NT2/D1 (cell line): ENCODE results near the gene PCED1B.

Experiments used
- DNase-seq: peaks from one replicate; pipeline ENCODE4 v3.0.0-alpha.2; 2011; ENCODE audit warnings: low read depth, low spot score
- H3K27me3 ChIP-seq: 2 replicates; pipeline ENCODE4 v1.6.0; 2011; ENCODE audit warnings: mild to moderate bottlenecking; ENCODE audit not compliant: insufficient read length, insufficient read depth
- H3K36me3 ChIP-seq: 2 replicates; pipeline ENCODE4 v1.6.1; 2011; ENCODE audit warnings: mild to moderate bottlenecking, low read length, mixed read lengths; ENCODE audit not compliant: insufficient read depth, insufficient read length
- H3K4me1 ChIP-seq: 2 replicates; pipeline ENCODE4 v1.5.1; 2011; ENCODE audit not compliant: insufficient read depth, insufficient read length
- H3K4me3 ChIP-seq: 2 replicates; pipeline ENCODE4 v1.5.1; 2011; ENCODE audit warnings: low read depth; ENCODE audit not compliant: insufficient read length
- H3K9ac ChIP-seq: 2 replicates; pipeline ENCODE4 v1.6.0; 2011; ENCODE audit warnings: low read depth; ENCODE audit not compliant: insufficient read length
- H3K9me3 ChIP-seq: 2 replicates; pipeline ENCODE4 v1.5.1; 2011; ENCODE audit warnings: mild to moderate bottlenecking, low read length; ENCODE audit not compliant: insufficient read depth
- SUZ12 ChIP-seq: IDR thresholded peaks from 2 replicates; pipeline ENCODE4 v1.6.1; 2011; ENCODE audit not compliant: insufficient read length, insufficient read depth; ENCODE audit errors: extremely low read depth
- YY1 ChIP-seq: IDR thresholded peaks from 2 replicates; pipeline ENCODE4 v1.6.1; 2011; ENCODE audit not compliant: insufficient read length, insufficient read depth
- ZNF274 ChIP-seq: IDR thresholded peaks from 2 replicates; pipeline ENCODE4 v1.6.1; 2011; ENCODE audit warnings: mild to moderate bottlenecking, low read depth, low read length

PCED1B gene

DNA sequence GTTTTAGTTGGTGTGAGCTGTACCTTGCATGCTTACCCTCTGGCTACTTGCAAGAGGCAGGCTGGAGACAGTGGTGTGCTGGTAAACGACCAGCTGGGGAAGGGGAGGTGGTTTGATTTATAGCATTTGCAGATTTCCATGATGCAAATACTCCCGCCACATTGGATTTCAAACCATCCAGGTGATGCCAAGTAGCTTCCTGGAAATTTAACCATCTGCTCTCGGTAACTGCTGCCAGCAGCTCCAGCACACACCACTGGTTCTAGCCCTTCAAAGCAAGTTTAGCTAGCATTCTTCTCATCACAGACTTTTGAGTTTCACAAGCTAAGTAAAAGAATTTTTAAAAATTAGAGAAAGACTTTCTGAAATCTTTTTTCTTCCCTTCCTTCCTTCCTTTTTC lies 104.8 kb downstream of the PCED1B start:
- no peak for DNase-seq
- Histone ChIP-seq H3K9ac (no peak overlapping the region), H3K36me3 (no peaks in the 10 kb centered on the region), H3K4me3 (no peak overlapping the region), H3K4me1 (no peaks in the 10 kb centered on the region), H3K27me3 (no peaks in the 10 kb centered on the region), H3K9me3 (no peaks in the 10 kb centered on the region)
- TF ChIP-seq SUZ12 (no peak), YY1 (no peak), ZNF274 (no peak)

DNA sequence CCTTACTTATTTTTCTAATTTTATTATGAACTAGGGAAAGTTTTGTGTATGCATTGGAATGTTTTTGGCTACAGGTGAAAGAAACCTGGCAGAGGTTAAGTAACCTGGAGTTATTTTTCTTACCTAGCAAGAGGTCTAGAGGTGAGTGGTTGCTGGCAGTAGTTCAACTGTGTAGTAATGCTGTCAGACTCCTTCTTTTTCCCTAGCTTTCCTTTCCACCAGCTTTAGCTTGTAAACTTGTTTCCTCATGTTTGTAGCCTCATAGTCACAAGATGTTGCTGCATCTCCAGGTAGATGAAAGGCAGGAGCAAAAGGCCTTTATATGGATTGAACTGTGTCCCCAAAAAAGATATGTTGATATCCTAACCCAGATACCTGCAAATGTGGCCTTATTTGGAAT lies 105.4 kb downstream of the PCED1B start:
- Histone ChIP-seq H3K27me3 (no peaks in the 10 kb centered on the region), H3K9ac (no peak overlapping the region), H3K4me3 (no peak overlapping the region), H3K9me3 (no peaks in the 10 kb centered on the region), H3K4me1 (no peaks in the 10 kb centered on the region), H3K36me3 (no peaks in the 10 kb centered on the region)
- no peak for TF ChIP-seq YY1
- no peak for TF ChIP-seq SUZ12
- TF ChIP-seq ZNF274: no peak
- no peak for DNase-seq

DNA sequence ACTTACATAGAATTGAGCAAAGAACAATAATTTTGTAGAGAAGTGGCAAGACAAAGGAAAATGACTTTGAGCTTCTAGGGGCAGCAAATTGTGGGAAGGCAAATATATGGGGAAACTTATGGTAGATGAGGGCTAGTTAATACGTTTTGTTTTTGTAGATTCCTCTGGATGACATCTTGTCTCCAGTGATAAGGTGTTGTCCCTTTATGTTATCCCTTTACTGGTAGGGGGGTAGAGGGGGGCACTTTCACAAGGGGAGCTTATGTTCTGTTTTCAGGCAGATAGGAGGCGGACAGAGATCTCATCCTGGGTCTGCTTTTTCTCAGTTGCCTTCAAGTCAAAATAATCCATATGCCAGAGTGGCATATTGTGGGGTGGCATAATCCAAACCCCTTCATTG lies 106.8 kb downstream of the PCED1B start:
- TF ChIP-seq SUZ12: no peak
- no peak for TF ChIP-seq ZNF274
- no peak for TF ChIP-seq YY1
- H3K36me3 ChIP-seq: no peaks in the 10 kb centered on the region
- no peaks in the 10 kb centered on the region for H3K4me1 ChIP-seq

DNA sequence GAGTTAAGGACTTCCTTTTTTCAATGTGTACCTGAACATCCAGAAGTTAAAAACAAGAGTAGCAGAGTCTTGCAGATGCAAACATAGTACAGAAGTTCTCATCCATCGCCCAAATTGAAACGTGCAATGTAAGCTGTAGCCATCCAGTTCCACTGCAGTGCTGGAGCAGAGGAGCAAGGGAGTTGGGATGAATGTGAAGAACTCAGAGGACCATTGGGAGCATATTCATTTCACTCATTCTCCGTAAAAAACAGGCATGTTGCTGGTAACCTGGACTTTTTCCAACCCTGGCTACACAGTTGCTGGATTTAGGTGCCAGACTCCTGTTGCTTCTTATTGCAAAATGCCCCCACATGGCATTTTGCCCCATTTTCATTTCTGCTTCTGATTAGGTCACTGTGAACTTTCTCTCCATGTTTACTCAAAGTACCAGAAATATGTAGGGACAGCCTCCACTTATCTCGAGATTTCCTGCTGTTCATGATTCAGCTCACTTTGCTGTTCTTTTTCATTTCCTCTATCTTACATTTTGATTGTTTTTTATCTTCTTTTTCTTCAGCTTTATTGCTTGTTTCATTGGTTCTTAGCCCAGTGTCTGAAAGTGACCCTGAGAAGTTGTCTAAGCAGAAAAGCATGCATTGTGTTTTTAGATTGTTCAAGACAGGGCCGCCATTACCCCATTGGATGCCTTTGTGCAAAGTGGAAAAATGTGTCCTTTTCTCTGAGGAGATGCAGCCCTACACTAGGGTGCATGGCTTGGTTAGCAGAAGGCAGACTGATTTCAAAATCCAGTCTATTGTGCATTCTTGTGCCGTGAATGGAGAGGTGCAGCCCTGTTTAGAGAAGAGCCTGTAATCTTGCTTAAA lies 109.4 kb downstream of the PCED1B start:
- H3K9me3 ChIP-seq: no peaks in the 10 kb centered on the region
- no peak for TF ChIP-seq ZNF274
- no peak for TF ChIP-seq YY1
- no peak for TF ChIP-seq SUZ12
- no peak for DNase-seq
- peaks cover 3% of the 10 kb centered on the region for H3K4me1 ChIP-seq
- H3K27me3 ChIP-seq: no peaks in the 10 kb centered on the region
- H3K36me3 ChIP-seq: no peaks in the 10 kb centered on the region
- H3K4me3 ChIP-seq: no peak overlapping the region
- no peak overlapping the region for H3K9ac ChIP-seq

More for the DNA sequence above, 106.8 kb downstream of the PCED1B start:
- no peak for DNase-seq
- Histone ChIP-seq H3K9me3 (no peaks in the 10 kb centered on the region), H3K9ac (no peak overlapping the region), H3K27me3 (no peaks in the 10 kb centered on the region), H3K4me3 (no peak overlapping the region)

DNA sequence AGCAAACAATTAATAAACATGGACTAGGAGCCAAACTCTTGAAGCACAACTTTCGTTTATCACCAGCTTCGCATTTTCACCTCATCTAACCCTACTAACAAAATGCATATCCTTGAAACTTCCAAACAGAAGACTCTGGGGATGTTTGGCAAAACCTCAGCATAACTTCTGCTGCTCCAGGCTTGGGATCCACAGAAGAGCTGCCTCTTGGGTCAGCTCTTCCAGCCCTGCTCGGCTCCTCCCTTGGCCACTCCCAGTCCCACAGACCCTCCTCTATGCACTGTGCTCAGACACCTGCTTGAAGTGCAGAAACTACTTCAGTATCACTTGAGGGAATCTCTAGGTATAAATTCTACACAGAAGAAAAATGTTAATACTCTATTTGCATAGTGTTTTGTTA lies 110.3 kb downstream of the PCED1B start:
- H3K36me3 ChIP-seq: no peaks in the 10 kb centered on the region
- H3K4me1 ChIP-seq: peaks cover 5% of the 10 kb centered on the region
- no peaks in the 10 kb centered on the region for H3K27me3 ChIP-seq
- H3K4me3 ChIP-seq: no peak overlapping the region
- TF ChIP-seq YY1 (no peak), SUZ12 (no peak), ZNF274 (no peak)
- DNase-seq: peak; percentile 18
- H3K9ac ChIP-seq: no peak overlapping the region
- no peaks in the 10 kb centered on the region for H3K9me3 ChIP-seq

DNA sequence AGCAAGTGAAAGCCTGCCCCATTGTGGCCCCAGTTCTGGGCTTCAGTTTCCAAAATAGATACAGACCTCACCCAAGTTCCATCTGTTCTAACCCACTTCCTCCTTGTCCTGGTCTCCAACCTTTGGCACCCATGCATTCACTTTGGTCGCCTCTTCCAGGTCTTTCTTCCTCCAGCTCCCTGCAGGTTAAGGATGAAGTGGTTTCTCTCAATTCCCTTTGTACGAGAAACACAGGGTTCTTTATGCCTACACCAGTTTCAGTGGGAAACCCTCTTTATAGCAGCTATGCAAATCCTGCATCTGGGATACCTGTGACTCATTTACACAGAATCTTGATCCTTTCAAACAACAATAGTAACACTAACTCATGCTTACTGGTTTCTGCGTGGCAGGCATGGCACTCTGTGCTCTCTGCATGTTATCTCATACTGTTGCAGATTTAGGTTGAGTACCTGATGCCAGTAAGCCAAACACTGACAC lies 110.9 kb downstream of the PCED1B start:
- Histone ChIP-seq H3K36me3 (no peaks in the 10 kb centered on the region), H3K4me1 (peaks cover 5% of the 10 kb centered on the region), H3K4me3 (no peak overlapping the region), H3K27me3 (no peaks in the 10 kb centered on the region), H3K9ac (no peak overlapping the region), H3K9me3 (no peaks in the 10 kb centered on the region)
- TF ChIP-seq SUZ12: no peak
- TF ChIP-seq ZNF274: no peak
- no peak for TF ChIP-seq YY1
- DNase-seq: peak; percentile 13

DNA sequence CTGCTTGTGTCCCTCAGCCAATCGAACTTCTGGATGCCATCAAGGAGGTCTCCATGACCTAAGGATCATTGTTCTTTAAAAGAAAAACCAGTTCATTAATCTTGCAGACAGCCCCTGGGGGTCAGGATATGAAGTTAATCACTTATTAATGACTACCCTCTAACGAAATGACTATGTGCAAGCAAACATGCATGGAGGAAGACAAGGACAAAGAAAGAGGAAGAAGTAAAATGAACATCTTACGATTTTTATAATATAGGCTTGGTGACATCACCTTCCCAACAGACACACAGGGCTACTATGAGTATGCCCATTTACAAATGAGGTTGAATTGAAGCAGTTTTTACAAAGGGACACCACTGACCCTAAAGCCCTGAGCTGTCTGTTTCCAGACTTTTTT lies 111.5 kb downstream of the PCED1B start:
- no peak overlapping the region for H3K4me3 ChIP-seq
- no peaks in the 10 kb centered on the region for H3K9me3 ChIP-seq
- peaks cover 5% of the 10 kb centered on the region for H3K4me1 ChIP-seq
- H3K27me3 ChIP-seq: no peaks in the 10 kb centered on the region
- TF ChIP-seq SUZ12 (no peak), ZNF274 (no peak), YY1 (no peak)
- H3K36me3 ChIP-seq: no peaks in the 10 kb centered on the region
- no peak overlapping the region for H3K9ac ChIP-seq
- DNase-seq: no peak
